Measurements from ENCODE around the gene POLA2. TPM values are rescaled to one million over a fixed set of nuclear protein-coding genes. Genes with fewer than 3 reads are reported as not detected.

POLA2 gene
- polyA plus RNA-seq, 1 donor (not counting 4 experiments of a cell fraction or from before 2014, with no cell fraction given) = 20.9 TPM

DNA sequence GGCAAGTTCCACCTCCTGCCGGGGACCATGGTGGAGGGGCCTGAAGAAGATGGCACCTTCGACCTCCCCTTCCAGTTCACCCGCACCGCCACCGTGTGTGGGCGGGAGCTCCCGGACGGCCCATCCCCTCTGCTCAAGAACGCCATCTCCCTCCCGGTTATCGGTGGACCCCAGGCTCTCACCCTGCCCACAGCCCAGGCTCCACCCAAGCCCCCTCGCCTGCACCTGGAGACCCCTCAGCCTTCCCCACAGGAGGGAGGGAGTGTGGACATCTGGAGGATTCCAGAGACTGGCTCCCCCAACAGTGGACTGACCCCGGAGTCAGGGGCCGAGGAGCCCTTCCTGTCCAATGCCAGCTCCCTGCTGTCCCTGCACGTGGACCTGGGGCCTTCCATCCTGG lies 59.3 kb downstream of the POLA2 start:
- Histone ChIP-seq H3K79me2 (ENCODE audit: control insufficient read depth, insufficient read depth, low read length) (peaks cover 62% of the 10 kb centered on the region), H3K27me3 (ENCODE audit: control insufficient read depth, extremely low read depth, insufficient read depth, low read length) (no peaks in the 10 kb centered on the region), H3K4me3 (ENCODE audit: control insufficient read depth in 2 of 3, extremely low read depth in 1 of 3, insufficient read depth in 2 of 3, low read depth in 1 of 3, low read length in 3 of 3) (no peak overlapping the region), H3K9ac (ENCODE audit: control insufficient read depth, extremely low read depth, insufficient read depth, low read length) (no peak overlapping the region), H3K4me2 (ENCODE audit: control insufficient read depth, extremely low read depth, insufficient read depth, low read depth, low read length) (no peak overlapping the region), H4K20me1 (ENCODE audit: control insufficient read depth, extremely low read depth, insufficient read depth, low read length) (peaks cover 16% of the 10 kb centered on the region), H3K9me3 (ENCODE audit: control insufficient read depth, low read depth, low read length) (no peaks in the 10 kb centered on the region), H3K36me3 (ENCODE audit: control insufficient read depth in 2 of 2, extremely low read depth in 1 of 2, insufficient read depth in 2 of 2, low read length in 2 of 2) (peaks cover 24 to 27% of the 10 kb centered on the region in 2 experiments), H2AFZ (ENCODE audit: control insufficient read depth, low read length) (no peak overlapping the region), H3K4me1 (ENCODE audit: control insufficient read depth, extremely low read depth, insufficient read depth, low read length) (peaks cover 17% of the 10 kb centered on the region), H3K9me1 (ENCODE audit: control insufficient read depth, extremely low read depth, insufficient read depth, low read length) (no peaks in the 10 kb centered on the region), H3K27ac (ENCODE audit: control insufficient read depth, insufficient read depth, low read length) (no peak overlapping the region)
- TF ChIP-seq, protein P1, sequence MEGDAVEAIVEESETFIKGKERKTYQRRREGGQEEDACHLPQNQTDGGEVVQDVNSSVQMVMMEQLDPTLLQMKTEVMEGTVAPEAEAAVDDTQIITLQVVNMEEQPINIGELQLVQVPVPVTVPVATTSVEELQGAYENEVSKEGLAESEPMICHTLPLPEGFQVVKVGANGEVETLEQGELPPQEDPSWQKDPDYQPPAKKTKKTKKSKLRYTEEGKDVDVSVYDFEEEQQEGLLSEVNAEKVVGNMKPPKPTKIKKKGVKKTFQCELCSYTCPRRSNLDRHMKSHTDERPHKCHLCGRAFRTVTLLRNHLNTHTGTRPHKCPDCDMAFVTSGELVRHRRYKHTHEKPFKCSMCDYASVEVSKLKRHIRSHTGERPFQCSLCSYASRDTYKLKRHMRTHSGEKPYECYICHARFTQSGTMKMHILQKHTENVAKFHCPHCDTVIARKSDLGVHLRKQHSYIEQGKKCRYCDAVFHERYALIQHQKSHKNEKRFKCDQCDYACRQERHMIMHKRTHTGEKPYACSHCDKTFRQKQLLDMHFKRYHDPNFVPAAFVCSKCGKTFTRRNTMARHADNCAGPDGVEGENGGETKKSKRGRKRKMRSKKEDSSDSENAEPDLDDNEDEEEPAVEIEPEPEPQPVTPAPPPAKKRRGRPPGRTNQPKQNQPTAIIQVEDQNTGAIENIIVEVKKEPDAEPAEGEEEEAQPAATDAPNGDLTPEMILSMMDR (optimal IDR thresholded peaks at IDR 0.05 in 1 of 3, IDR thresholded peaks at IDR 0.05 in 1 of 3, conservative IDR thresholded peaks at IDR 0.05 in 1 of 3; ENCODE audit: extremely low read depth in 1 of 3, insufficient read depth in 2 of 3, low read length in 3 of 3) = no peak
- TF ChIP-seq EZH2 (IDR thresholded peaks at IDR 0.05; ENCODE audit: low read length) = no peak
- DNase-seq (ENCODE audit: low read depth, low spot score) (no peak), FAIRE-seq (no peak)
- dilution Hi-C loops (cut with MboI; ENCODE audit: extremely low pct_ligation_motif_present, low sequenced_read_pairs) = no loop called here

DNA sequence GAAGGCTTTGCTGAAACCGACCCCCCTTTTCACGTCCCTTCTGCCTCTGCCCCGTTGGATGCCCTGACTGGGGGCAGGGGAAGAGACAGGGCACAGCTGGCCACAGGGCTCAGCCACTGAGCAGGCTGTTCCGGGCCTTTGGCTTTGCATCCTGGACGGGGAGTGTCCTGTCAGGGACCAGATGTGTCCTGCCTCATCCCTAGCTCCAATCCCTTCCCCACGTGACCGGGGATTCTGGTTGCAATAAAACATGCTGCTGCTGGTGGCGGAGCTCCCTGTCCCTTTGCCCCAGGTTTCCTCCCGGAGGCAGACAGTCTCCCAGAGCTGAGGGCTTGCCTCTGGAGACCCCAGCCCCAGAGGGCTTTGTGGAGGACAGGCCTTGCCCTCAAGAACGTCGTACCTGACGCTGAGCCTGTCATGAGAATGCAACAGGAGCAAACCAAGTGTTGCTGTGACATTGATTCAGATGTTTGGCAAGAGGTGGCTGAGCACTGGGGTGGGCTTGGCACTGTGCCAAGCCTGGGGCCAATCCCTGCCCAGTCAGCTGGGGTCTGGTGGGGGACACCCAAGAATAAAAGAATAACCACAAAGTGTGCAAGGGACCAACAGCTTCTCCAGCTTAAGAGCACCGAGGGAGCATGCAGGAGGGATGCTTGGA lies 60.2 kb downstream of the POLA2 start:
- H3K27ac ChIP-seq (ENCODE audit: control insufficient read depth, insufficient read depth, low read length) = no peak overlapping the region
- no peaks in the 10 kb centered on the region for H3K27me3 ChIP-seq (ENCODE audit: control insufficient read depth, extremely low read depth, insufficient read depth, low read length)
- dilution Hi-C loops (cut with MboI; ENCODE audit: extremely low pct_ligation_motif_present, low sequenced_read_pairs) = no loop called here
- H3K9me3 ChIP-seq (ENCODE audit: control insufficient read depth, low read depth, low read length) = no peaks in the 10 kb centered on the region
- peaks cover 24 to 27% of the 10 kb centered on the region in 2 experiments for H3K36me3 ChIP-seq (ENCODE audit: control insufficient read depth in 2 of 2, extremely low read depth in 1 of 2, insufficient read depth in 2 of 2, low read length in 2 of 2)
- H3K79me2 ChIP-seq (ENCODE audit: control insufficient read depth, insufficient read depth, low read length) = peaks cover 53% of the 10 kb centered on the region
- no peak for DNase-seq (ENCODE audit: low read depth, low spot score)
- H3K4me1 ChIP-seq (ENCODE audit: control insufficient read depth, extremely low read depth, insufficient read depth, low read length) = peaks cover 8% of the 10 kb centered on the region
- no peak overlapping the region for H2AFZ ChIP-seq (ENCODE audit: control insufficient read depth, low read length)
- FAIRE-seq = no peak
- H3K9ac ChIP-seq (ENCODE audit: control insufficient read depth, extremely low read depth, insufficient read depth, low read length) = no peak overlapping the region
- H3K4me2 ChIP-seq (ENCODE audit: control insufficient read depth, extremely low read depth, insufficient read depth, low read depth, low read length) = no peak overlapping the region
- H4K20me1 ChIP-seq (ENCODE audit: control insufficient read depth, extremely low read depth, insufficient read depth, low read length) = peaks cover 16% of the 10 kb centered on the region
- no peak for TF ChIP-seq EZH2 (IDR thresholded peaks at IDR 0.05; ENCODE audit: low read length)
- no peak overlapping the region for H3K4me3 ChIP-seq (ENCODE audit: control insufficient read depth in 2 of 3, extremely low read depth in 1 of 3, insufficient read depth in 2 of 3, low read depth in 1 of 3, low read length in 3 of 3)
- no peaks in the 10 kb centered on the region for H3K9me1 ChIP-seq (ENCODE audit: control insufficient read depth, extremely low read depth, insufficient read depth, low read length)

GRCh38 chr11:65323813-65324212 lies 62.1 kb downstream of the POLA2 start:
- no peak overlapping the region for H3K4me2 ChIP-seq (ENCODE audit: control insufficient read depth, extremely low read depth, insufficient read depth, low read depth, low read length)
- no peak overlapping the region for H3K9ac ChIP-seq (ENCODE audit: control insufficient read depth, extremely low read depth, insufficient read depth, low read length)
- H2AFZ ChIP-seq (ENCODE audit: control insufficient read depth, low read length) = no peak overlapping the region
- peaks cover 16% of the 10 kb centered on the region for H4K20me1 ChIP-seq (ENCODE audit: control insufficient read depth, extremely low read depth, insufficient read depth, low read length)
- no peaks in the 10 kb centered on the region for H3K27me3 ChIP-seq (ENCODE audit: control insufficient read depth, extremely low read depth, insufficient read depth, low read length)
- TF ChIP-seq EZH2 (IDR thresholded peaks at IDR 0.05; ENCODE audit: low read length) = no peak
- TF ChIP-seq, protein P1 (optimal IDR thresholded peaks at IDR 0.05 in 1 of 3, IDR thresholded peaks at IDR 0.05 in 1 of 3, conservative IDR thresholded peaks at IDR 0.05 in 1 of 3; ENCODE audit: extremely low read depth in 1 of 3, insufficient read depth in 2 of 3, low read length in 3 of 3) = no peak
- FAIRE-seq = no peak
- no peaks in the 10 kb centered on the region for H3K4me1 ChIP-seq (ENCODE audit: control insufficient read depth, extremely low read depth, insufficient read depth, low read length)
- peaks cover 36% of the 10 kb centered on the region for H3K79me2 ChIP-seq (ENCODE audit: control insufficient read depth, insufficient read depth, low read length)
- H3K36me3 ChIP-seq (ENCODE audit: control insufficient read depth in 2 of 2, extremely low read depth in 1 of 2, insufficient read depth in 2 of 2, low read length in 2 of 2) = peaks cover 24 to 27% of the 10 kb centered on the region in 2 experiments
- no peaks in the 10 kb centered on the region for H3K9me3 ChIP-seq (ENCODE audit: control insufficient read depth, low read depth, low read length)
- no peak overlapping the region for H3K4me3 ChIP-seq (ENCODE audit: control insufficient read depth in 2 of 3, extremely low read depth in 1 of 3, insufficient read depth in 2 of 3, low read depth in 1 of 3, low read length in 3 of 3)
- dilution Hi-C loops (cut with MboI; ENCODE audit: extremely low pct_ligation_motif_present, low sequenced_read_pairs) = no loop called here
- H3K27ac ChIP-seq (ENCODE audit: control insufficient read depth, insufficient read depth, low read length) = no peak overlapping the region
- no peaks in the 10 kb centered on the region for H3K9me1 ChIP-seq (ENCODE audit: control insufficient read depth, extremely low read depth, insufficient read depth, low read length)
- DNase-seq (ENCODE audit: low read depth, low spot score) = no peak

Data from keratinocyte (primary cell).